Measurements from ENCODE around the gene GIMAP8.

GIMAP8 gene

DNA sequence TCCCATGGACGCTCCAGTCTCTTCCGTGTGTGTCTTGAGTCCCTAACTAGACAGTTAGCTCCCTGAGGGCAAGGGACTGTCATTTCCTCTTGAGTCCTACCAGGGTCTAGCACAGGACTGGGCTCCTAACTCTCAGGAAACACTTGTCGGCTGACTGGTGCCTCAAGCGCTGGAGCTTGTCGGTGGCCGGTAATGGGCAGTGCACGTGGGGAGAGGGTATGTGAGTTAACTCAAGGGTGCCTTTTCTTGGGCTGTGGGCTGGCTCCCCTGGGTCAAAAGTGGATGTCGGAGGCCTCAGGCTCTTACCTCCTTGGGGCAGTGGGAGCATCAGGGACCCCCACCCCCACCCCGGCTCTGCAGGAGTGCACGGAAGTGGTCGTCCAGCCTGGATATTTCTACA, 38.4 kb upstream of the GIMAP8 start:
- DNase-seq: no peak

DNA sequence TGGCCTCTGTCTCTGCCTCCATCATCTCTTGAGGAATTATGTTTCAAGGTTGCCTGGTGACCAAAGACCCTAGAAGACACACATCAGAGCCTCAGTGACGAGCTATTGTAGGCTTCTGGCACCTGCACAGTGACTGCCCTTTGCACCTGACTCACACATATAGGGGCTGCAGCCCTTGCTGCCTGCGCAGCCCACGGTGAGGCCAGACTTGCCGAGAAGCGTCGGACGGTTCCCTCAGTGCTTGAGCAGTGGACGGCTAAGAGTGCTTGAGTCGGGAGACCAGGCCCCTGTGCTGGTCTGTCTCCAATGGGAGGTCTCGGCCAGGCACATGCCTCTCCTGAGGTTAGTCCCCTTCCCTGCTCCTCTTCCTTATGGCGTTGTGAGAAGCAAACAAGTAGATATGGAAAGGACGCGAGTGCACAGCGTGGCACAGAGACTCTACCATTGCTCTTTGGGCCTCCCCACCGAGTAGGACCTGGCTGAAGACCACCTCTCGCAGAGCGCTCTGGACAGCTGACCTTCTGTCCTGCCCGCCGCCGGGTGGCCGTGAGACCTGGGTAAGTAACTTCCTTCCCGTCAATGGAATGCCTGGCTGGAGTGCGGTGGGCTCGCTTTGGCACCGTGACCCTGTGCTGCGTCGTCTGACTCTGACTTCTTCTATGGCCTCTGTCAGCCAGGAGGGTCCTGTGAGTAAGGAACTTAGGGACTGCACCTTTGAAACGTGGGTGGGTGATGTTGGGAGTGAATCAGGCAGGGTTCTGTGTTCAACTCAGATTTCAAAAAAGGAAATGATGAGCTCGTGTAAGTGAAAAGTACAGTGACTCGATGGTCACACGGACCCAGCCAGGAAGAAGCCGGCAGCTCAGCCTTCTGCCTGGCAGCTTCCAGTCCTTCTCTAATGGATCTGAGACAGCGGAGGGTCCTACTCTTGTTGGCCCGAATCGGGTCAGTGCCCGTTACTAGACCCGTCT, 37.6 kb upstream of the GIMAP8 start:
- no peak for DNase-seq

DNA sequence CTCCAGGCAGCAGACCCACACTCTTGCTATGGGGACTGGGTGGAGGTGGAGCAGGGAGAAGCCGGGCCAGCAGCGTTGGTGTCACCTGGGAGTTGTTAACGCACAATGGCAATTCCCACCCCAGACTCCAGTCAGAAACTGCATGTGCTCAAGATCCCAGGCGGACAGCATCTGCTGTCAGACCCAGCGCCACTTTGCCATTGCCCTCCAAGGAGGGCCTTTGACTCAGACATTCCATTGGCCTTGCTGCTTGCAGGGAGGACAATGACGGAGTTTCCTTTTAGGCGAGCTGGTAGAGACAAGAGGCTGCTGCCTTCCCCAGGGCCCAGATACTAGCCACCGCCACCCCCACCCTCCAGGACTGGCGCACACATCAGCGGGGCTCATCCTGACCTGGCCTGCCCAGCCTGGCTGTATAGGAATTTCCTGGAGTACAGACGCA, 36.8 kb upstream of the GIMAP8 start:
- DNase-seq: no peak

DNA sequence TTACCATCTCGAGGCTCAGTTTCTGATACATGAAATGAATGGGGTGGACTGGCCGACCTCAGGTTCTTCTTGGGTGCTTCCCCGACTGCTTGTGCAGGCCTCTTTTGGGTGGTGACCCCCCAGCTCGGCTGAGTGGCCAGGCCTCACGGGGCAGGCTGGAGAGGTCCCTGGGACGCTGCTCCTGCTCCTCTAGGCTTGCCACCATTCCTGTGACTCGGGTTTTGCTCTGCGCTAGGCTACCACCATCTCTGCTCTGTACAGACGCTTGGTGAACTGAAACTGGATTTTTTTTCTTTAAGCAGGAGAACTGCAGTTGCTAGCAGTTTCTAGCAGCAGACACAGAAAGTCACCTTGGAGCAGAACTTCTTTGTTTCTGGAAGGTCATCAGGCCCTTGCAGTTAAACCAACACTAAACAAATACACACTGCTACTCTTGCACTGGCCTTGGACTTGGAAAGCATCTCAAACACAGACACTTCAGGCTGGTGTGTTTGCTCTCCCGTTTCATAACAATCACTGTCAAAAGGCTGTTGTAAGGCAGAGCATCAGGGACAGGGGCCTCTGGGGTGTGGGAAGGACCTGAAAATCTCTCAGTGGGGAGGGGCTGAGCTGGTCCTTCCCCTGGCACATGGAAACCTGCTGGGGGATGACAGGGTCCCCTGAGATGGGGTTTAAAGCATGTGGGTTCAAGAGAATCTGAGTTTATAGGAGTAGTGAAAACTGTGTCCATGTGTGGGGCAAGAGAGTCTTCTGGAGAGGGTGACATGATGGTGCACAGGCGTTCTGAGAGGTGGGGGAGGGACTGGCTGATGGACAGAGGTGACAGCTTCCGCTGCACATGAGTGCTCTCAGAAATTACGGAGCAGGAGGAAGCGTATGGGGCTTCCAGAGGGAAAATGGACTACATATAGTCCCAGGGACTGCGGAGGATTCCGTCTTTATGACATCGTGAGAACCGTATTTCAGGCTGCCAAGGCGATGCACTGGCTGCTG, 35.0 kb upstream of the GIMAP8 start:
- no peak for DNase-seq

DNA sequence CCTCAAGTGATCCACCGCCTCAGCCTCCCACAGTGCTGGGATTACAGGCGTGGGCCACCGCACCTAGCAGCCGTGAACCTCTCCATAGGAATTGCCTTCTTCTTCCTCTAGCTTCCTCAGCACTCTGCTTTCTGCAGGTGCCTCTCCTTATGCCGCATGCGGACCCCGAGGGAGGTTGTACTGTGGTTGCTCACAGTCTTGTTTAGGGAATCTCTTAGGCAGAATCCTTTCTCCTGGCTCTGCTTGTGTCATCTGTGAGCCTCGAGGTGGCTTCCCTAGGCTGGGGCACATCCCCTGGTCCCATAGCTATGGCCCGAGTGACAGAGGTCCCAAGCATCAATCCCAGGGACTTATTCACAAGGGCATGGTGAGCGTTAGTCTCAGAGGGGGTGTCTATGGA, 33.2 kb upstream of the GIMAP8 start:
- DNase-seq: no peak

DNA sequence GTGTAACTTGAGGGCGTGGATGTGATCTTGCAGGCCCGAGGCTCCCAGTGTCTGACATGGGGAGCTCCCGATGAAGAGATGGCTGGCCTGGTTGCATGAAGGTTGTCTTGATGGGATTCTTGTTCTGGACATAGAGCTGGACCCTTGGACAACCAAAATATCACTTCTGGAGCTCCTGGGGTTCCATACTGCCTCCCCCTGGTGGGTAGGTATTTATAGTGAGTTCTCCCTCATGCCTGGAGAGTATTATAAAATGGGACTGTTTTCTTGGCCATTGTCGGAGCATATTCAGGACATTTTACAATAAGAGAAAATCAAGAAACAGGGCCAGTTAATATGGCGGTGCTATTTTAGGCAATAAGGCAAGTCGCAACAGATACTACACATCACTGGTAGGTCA, 32.6 kb upstream of the GIMAP8 start:
- no peak for DNase-seq

DNA sequence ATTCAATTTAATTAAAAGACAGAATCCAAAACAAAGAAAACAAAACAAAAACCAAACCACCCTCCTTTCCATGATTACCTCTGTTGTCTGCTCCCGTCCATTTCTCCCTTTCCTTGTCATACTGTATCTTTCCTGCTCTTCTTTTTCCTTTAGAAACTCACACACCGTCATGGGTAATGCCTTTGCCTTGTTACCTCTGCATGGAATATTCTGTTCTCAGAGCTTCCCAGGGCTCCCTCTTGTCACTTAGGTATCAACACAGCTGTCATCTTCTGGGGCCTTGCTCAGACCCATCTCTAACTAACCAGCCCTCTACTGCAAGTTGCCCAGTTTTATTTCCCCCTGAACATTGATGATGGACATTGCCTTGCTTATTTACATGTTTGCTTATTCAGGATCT, 30.2 kb upstream of the GIMAP8 start:
- no peak for DNase-seq

DNA sequence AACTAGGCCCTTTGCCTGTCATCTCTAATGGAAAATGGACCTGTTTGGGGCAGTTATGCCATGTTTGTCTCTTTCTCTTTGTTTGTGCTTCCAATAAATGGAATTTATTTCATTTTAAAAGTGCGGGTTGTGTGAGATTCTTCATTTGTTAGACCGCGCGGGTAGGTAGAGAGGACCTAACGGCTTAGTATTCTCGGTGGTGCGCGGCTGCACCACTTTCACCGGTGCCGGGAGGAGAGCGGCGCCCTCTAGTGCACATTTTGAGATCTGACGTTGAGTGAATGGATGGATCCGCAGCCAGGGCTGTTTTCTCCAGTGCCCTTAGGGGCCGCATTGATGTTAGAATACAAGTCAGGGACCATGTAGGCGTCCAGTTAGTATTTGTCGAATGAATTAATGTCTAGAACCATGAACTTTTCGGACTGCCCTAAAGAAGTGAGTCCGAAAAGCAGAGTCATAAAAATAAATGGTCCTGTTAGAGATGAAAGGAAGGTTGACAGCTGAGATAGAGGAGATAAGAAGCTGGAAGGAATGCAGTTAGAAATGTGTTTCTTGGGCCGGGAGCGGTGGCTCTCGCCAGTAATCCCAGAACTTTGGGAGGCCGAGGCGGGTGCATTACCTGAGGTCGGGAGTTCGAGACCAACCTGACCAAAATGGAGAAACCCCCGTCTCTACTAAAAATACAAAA, 29.3 kb upstream of the GIMAP8 start:
- peak; percentile 20 for DNase-seq

DNA sequence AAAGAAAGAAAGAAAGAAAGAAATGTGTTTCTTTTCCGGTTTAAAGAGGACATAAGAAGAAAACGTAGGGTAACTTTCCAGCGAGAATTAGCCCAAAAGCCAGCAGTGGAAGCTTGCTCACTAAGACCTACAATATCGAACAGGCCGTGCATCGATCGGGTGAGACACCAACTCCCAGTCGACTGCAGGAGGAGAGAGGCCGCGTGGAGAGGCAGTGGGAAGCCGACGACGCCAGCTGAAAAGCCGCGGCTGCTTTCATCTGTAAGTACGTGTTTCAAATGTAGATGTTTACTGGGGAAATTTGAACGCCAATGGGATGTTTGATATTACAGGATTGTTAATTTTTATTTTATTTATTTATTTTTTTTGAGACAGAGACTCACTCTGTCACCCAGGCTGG, 28.6 kb upstream of the GIMAP8 start:
- DNase-seq: no peak

DNA sequence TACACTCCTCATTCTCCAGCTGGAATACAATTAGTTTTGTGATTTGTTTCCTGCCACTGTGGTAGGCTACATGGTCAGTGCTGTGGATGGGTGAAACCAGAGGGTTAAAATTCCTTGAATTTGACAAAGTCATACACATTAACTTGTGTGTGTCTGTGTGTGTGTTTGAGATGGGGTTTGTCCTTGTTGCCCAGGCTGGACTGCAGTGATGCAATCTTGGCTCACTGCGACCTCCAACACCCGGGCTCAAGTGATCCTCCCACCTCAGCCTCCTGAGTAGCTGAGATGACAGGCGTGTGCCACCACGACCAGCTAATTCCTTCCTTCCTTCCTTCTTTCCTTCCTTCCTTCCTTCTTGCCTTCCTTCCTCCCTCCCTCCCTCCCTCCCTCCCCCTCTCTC, 24.8 kb upstream of the GIMAP8 start:
- no peak for DNase-seq

DNA sequence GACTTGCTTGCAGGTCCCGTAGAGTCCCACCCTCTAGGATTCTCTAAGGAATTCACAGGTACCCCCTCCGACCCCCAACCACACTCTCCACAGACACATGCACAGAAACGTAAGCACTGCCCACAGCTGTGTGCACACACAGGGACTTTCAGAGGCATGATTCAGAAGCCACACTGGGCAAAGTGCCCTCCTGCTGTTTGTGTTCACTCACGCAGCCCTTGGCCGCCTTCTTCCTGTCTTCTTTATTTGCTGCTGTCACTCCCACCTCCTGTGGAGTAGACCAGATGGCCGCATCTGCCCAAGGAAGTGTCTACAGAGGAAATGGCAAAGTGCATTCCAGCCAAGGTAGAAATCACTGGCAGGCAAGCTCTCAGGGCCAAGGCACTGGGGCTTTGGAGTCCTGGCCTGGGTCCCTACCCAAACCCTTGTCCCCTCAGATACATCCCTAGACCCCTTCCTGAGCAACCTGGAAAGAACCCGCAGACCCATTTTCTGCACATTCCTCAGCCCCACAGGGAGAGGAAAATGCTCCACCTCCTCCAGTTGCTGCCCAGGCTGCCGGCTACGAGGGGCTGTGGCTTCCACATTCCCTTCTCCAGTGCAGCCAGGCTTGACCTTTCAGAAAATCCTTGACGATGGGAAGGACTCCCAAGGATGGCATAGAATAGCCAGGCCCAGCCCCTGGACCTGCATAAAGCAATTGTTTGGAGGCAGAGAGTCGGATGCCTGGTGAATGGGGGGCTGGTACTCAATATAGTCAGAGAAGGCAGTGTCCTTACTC, 21.6 kb upstream of the GIMAP8 start:
- peak; percentile 48 for DNase-seq

DNA sequence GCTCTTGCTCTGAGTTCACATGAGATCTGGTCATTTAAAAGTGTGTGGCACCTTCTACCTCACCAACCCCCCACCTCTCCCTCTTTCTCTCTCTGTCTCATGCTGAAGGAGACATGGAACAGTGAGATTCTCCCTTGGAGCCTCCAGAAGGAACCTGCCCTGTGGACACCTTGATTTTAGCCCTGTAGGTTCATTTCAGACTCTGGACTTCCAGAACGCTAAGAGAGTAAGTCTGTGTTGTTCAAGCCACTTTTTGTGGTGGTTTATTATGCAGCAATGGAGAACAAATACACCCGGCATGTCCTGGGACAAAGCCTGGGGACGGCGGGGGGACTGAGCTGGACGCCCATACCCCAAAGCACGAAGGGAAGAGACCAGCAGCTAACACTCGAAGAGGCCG, 20.7 kb upstream of the GIMAP8 start:
- DNase-seq: no peak

DNA sequence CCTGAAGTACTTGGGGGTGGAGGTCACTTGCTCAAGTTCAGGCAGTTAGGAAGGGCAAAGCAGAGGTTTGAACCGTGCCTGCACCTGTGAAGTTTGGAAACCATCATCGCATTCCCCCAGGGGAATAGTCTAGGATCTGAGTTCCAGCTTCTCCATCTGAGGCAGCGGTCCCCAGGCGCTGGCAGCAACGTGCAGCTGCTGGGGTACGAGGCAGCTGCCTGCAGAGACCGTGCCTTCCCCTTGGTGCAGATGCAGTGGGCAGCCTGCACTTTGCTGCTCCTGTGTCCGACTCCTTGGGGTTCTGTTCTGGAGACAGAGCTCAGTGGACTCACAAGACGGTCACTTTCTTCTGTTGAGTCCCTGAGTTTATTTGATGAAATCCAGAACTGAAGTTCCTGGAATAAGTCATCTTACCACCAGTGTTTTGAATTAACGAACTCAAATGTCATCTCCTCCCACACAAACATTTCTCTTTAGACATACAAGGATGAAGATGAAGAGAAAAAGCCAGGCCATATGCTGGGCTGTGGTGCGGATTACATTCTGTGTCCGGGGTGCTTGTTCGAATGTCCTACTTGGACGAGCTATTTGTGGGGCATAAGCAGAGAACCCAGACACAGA, 19.9 kb upstream of the GIMAP8 start:
- no peak for DNase-seq

DNA sequence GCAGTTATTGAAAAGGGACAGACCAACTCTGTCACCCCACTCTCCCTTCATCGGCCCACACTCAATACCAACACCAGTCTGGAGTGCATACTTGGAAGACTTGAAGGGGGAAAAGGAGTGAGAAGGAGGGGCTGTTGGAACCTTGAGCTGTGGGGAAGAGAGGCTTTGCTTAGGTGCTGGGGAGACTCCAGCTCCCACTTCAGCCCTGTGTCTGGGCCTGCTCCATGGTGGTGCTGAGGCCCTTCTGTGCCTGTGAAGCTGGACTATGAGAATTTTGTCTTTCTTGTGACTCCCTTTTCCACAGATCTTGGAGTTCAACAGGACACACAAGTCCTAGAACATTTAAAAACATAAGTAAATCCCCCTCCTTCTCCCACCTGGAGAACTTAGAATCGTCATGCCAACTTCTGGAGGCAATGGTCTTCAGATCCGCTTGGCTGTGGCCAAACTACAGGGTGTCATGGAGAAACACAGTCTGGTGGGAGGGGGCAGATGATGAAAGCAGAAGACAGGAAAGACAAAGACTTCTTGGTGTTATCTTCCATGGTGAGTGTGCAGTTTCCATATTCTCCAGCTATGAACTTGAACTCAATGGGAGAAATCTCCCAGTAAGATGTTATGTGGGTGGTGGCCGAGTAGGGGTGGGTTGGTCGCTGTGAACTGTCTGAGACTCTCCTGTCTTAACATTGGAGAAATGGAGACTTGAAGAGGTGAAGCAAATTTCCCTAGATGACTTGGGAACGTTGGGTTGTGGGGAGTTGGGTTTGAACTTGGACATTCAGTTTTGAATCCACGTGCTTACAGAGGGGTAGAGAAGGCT, 18.4 kb upstream of the GIMAP8 start:
- no peak for DNase-seq

DNA sequence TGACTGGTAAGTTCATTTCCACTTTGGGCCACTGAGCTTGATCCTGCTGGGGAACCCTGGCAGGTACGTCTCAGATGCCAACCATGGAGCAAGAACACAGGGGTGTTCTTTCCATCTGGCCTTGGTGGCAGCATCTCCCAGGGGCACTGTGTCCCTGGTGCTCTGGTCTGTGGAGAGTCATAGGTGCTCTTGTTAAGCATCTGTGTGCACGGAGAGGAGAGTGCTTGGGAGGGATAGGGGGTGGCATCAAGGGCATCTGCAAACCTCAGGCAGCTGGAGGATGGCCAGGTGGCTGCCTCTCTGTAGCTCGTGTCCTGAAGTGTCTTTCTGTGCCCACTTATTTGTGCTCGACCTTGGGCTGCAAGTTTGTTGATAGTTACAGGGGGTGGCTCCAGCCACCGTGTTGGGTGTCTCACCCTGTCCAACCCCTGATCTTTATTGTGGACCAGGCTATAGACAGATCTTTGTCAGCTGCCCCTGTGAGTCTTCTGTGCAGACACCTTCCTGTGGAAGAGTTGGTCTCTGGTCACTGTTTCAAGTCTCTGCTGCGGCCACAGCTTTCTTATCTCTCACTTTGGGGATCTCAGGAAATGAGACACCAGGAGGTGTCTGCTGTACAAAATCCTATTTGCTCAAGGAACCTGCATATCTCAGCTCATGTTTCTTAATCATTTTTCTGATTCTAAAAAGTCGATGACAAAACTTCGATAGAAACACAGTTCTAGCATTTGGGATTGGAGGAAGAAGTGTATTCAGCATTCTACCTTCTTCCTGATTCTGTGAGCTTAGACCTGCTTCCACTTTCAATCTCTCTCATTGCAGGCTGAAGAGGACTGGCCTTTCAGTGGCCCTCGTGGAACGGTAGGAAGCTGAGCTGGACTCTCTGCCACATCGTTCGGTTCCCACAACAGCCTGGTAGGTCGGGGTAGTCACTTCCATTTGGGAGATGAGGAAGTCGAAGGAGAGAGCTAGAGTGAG, 17.2 kb upstream of the GIMAP8 start:
- no peak for DNase-seq

DNA sequence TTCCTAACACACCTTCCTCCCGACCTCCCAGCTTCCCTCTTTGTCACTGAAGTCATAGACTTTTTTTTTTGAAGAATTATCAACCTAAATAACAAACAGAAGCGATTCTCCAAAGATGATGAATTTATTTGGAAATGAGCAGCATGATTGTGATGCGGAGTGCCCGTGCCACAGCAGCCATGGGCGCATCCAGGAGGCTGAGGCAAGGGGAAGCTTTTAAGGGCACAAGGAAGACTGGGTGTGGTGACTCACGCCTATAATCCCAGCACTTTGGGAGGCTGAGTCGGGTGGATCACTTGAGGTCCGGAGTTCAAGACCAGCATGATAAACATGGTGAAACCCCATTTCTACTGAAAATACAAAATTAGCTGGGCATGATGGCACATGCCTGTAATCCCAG, 16.2 kb upstream of the GIMAP8 start:
- no peak for DNase-seq

DNA sequence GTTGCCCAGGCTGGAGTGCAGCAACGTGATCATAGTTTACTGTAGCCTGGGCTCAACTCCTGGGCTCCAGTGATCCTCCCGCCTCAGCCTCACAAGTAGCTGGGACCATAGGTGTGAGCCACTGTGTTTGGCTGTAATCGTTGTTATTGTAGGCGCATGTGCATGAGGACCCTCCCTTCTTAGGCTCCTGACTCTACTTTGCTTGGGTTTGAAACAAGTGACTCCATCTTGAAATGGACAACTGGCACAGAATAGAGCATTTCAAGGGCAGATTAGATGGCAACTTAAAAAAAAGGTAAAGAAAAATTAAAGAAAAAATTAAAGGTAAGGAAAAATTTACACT, 15.4 kb upstream of the GIMAP8 start:
- DNase-seq: no peak

DNA sequence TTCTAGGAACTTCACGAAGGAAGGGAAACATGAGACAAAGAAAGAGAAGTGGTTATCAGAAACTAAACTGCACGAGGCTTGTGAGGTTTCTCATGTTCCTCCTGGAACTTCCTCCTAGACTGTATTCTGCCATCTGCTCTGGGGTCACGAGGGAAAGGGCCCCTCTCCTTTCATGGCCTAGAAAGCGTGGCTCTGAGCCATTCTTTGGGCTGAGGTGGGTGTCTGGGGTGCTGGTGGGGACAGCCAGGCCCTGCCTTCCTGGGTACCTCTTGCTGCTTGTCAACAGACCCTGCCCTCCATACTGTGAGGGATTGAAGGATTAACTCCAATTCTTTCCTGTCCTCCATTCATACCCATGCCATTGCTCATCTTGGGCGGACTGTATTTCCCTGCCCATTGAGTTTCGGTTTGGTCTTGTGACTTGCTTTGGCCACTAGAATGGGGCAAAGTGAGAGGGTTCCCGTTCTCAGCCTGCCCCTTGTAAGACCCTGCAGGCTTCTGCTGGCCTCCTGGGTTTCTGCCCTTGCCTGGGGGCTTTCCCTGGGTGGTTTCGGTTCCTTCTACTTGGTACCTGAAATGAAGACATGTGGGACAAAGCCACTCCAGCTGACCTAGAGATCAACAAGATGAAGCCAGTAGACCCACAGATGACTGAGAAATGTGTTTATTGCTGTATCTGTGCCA, 14.9 kb upstream of the GIMAP8 start:
- peak; percentile 1 for DNase-seq

DNA sequence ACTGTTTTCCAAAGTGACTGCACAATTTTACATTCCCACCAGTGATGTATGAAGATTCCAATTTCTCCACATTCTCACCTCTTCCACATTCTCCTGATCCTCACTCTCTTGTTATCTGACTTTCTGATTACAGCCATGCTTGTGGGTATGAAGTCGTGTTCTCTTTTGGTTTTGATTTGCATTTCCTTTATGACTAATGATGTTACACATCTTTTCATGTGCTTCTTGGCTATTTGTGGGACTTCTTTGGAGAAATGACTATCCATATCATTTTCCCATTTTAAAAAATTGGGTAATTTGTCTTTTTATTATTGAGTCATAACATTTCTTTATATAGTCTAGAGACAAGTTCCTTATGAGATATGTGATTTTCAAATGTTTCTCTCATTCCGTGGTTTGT, 10.5 kb upstream of the GIMAP8 start:
- DNase-seq: no peak
